ENCODE data around the gene C14orf119.
A peak's percentile ranks its signal among the peaks of the same experiment; 100 is the strongest.

The C14orf119 gene

GRCh38 chr14:23062002-23062401 is 33.3 kb upstream of the C14orf119 start:
- no peak for DNase-seq
- Histone ChIP-seq H3K4me1 (no peaks in the 10 kb centered on the region), H3K27me3 (no peaks in the 10 kb centered on the region), H3K9me3 (no peaks in the 10 kb centered on the region), H3K4me3 (ENCODE audit: low read depth, low read length) (no peak overlapping the region), H3K36me3 (peaks cover 69% of the 10 kb centered on the region)
- TF ChIP-seq, protein P1, sequence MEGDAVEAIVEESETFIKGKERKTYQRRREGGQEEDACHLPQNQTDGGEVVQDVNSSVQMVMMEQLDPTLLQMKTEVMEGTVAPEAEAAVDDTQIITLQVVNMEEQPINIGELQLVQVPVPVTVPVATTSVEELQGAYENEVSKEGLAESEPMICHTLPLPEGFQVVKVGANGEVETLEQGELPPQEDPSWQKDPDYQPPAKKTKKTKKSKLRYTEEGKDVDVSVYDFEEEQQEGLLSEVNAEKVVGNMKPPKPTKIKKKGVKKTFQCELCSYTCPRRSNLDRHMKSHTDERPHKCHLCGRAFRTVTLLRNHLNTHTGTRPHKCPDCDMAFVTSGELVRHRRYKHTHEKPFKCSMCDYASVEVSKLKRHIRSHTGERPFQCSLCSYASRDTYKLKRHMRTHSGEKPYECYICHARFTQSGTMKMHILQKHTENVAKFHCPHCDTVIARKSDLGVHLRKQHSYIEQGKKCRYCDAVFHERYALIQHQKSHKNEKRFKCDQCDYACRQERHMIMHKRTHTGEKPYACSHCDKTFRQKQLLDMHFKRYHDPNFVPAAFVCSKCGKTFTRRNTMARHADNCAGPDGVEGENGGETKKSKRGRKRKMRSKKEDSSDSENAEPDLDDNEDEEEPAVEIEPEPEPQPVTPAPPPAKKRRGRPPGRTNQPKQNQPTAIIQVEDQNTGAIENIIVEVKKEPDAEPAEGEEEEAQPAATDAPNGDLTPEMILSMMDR (IDR thresholded peaks at IDR 0.05; ENCODE audit: low read depth, low read length) = no peak

- Histone ChIP-seq H3K27me3 (no peaks in the 10 kb centered on the region), H3K36me3 (peaks cover 81% of the 10 kb centered on the region), H3K9me3 (no peaks in the 10 kb centered on the region), H3K4me3 (ENCODE audit: low read depth, low read length) (no peak overlapping the region), H3K4me1 (peaks cover under 1% of the 10 kb centered on the region; the same call in 1 of the 2 replicates)
- TF ChIP-seq, protein P1 (IDR thresholded peaks at IDR 0.05; ENCODE audit: low read depth, low read length) = no peak
- no peak for DNase-seq
Observed at GRCh38 chr14:23063601-23064000, 31.7 kb upstream of the C14orf119 start.

DNA sequence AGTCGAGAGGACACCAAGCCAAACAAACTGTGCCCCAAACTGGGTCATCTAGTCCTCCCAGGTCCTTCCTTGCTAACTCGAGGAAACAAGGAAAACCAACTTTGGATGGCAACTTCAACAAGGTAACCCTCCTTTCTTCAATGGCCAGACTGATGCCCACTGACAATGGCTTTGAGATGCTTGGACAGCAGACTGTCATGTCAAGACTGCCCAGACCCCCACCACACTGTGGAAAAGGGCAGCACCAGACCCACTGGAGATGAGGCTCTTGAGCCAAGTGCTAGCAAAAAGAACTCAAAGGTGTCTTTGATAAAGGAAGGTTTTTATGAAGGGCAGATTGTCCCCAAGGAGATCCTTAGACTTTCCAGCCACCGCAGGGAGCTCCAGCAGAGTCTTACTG is 28.9 kb upstream of the C14orf119 start:
- TF ChIP-seq, protein P1 (IDR thresholded peaks at IDR 0.05; ENCODE audit: low read depth, low read length) = no peak
- peaks cover 9% of the 10 kb centered on the region for H3K4me1 ChIP-seq
- no peaks in the 10 kb centered on the region for H3K27me3 ChIP-seq
- DNase-seq = no peak
- H3K4me3 ChIP-seq (ENCODE audit: low read depth, low read length) = no peak overlapping the region
- peaks cover 70% of the 10 kb centered on the region for H3K36me3 ChIP-seq
- no peaks in the 10 kb centered on the region for H3K9me3 ChIP-seq

DNA sequence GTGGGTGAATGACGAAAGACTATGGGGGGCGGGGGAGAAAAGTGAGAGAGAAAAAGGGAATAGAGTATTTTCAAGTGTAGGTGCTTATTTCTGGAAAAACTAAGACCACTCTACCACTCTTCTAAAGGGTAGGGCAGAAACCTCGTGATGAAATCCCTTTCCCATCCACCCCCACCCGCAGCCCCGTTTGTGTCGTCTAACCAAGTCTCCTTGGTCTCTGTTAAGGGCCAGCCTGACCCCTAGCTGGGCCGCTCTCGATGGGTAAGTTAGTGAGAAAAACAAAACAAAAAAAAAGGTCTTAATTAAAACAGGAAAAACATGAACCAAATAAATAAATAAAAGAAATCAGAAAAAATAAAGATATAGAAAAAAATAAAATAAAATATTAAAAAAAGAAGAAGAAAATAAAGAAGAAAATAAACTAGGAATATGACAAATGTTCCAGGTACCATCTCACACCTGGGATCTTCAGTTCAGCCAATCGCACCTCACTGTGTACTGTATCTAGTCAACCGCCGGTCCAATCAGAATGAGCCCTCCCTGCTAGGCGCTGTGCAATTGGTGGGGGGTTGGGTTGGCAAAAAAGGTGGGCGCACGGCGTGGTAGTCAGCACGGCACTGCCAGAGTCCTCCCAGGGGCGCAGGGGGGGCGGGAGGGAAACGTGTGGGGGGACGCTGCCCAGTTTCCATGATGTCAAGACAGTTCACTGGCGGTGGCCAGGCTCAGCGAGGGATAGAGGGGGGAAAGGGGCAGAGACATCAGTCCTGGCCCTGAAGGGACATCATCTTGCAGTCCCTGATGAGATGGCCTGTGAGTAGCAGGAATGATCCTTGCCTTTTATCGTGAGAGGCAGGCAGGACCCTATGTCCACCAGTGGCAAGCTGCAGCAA is 28.2 kb upstream of the C14orf119 start:
- Histone ChIP-seq H3K36me3 (peaks cover 68% of the 10 kb centered on the region), H3K4me3 (ENCODE audit: low read depth, low read length) (no peak overlapping the region), H3K4me1 (peaks cover 14% of the 10 kb centered on the region), H3K27me3 (no peaks in the 10 kb centered on the region), H3K9me3 (no peaks in the 10 kb centered on the region)
- TF ChIP-seq, protein P1 (IDR thresholded peaks at IDR 0.05; ENCODE audit: low read depth, low read length) = no peak
- no peak for DNase-seq

DNA sequence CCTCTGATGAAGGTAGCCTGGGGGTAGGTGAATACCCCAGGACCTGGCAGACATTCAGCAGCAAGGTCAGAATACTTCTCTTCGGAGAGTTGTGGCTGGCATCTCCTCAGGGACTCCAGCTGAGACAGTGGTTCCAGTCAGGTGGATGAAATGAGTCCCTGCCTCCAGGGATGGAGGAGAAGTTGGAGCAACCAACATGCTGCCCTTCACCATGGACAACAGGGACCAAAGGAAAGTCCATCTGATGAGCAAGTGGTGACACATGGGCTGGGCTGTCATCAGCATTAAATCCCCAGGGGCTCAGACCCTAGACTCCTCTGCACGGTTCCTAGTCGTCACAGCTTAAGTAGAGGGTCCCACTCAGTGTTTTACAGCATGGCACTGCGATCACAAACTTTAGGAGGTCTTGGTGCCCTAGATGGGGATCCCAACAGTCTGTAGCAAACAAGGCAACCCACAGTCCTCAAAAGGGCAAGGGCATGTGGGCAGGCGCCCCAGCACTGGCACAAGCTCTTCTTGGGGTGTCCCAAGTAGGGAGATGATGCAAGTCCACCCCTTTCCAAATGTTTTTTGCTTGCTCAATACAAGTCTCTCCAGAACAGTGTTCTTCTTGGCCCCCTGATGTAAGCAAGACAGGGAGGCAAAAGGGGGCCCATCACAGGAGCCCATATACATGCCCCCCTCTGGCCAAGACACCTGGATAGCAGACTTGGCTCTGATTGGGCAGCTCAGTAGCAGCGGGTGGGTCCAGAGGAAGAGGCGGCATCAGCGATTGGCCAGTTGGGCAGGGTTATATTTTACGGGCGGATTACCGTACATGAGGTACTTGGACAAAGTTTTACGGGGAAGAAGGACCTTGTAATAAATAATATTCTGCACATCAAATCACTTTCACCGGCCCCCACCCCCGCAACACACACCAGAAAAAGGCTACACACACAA is 27.2 kb upstream of the C14orf119 start:
- Histone ChIP-seq H3K9me3 (no peaks in the 10 kb centered on the region), H3K4me1 (peaks cover 23% of the 10 kb centered on the region), H3K36me3 (peaks cover 68% of the 10 kb centered on the region), H3K4me3 (ENCODE audit: low read depth, low read length) (peak overlapping the region; percentile 23; the same call in 1 of the 2 replicates), H3K27me3 (no peaks in the 10 kb centered on the region)
- DNase-seq = no peak
- TF ChIP-seq, protein P1 (IDR thresholded peaks at IDR 0.05; ENCODE audit: low read depth, low read length) = no peak

Data from BE2C (cell line).